H1 (cell line): ENCODE measurements around the gene TCEAL4. TPM values are rescaled to one million over a fixed set of nuclear protein-coding genes. Genes with fewer than 3 reads are reported as not detected.

Experiments
- CTCF ChIA-PET: fragments of 300-600 bp; sonication (Branson Sonifier 250); formaldehyde crosslinking; loops from one replicate; lab custom pipeline; 2021; ENCODE audit not compliant: partially characterized antibody; lab: Charles Lee
- POLR2A ChIA-PET: fragments of 300-600 bp; sonication (Branson Sonifier 250); formaldehyde crosslinking; loops from one replicate; lab custom pipeline; 2021; ENCODE audit warnings: inconsistent platforms; ENCODE audit not compliant: partially characterized antibody; lab: Charles Lee
- DNase-seq, 2 experiments: peaks; one replicate each; pipeline versions ENCODE4 v3.0.0 to v3.0.0-alpha.2; 2010 to 2022; ENCODE audit warnings: low spot score in 2 of 2, low read depth in 1 of 2, mixed read lengths in 1 of 2
- FAIRE-seq: peaks from 2 replicates; lab custom pipeline; 2011; peaks lifted over from hg19 to GRCh38; lab: Jason Lieb, UNC
- H2AFZ ChIP-seq: 2 replicates; pipeline ENCODE4 v1.8.1; 2012; ENCODE audit warnings: low read length, inconsistent platforms
- H2AK5ac ChIP-seq: 2 replicates; pipeline ENCODE4 v1.6.1; 2013; ENCODE audit warnings: low read depth, low read length
- H2BK120ac ChIP-seq: replicated peaks from 2 replicates; pipeline ENCODE3; 2013; ENCODE audit warnings: low read depth, low read length, inconsistent platforms
- H2BK12ac ChIP-seq: 2 replicates; pipeline ENCODE4 v1.6.1; 2013; ENCODE audit warnings: low read depth, low read length
- H2BK15ac ChIP-seq: 2 replicates; pipeline ENCODE4 v1.6.1; 2013; ENCODE audit warnings: low read length
- H2BK20ac ChIP-seq: 2 replicates; pipeline ENCODE4 v1.6.1; 2013; ENCODE audit warnings: low read length
- H2BK5ac ChIP-seq: 2 replicates; pipeline ENCODE4 v1.6.1; 2013; ENCODE audit warnings: low read depth, low read length
- H3K14ac ChIP-seq: 2 replicates; pipeline ENCODE4 v1.6.1; 2013; ENCODE audit warnings: inconsistent platforms; ENCODE audit not compliant: insufficient read length
- H3K18ac ChIP-seq: 2 replicates; pipeline ENCODE4 v1.6.1; 2013; ENCODE audit warnings: low read length; ENCODE audit errors: extremely low read depth
- H3K23ac ChIP-seq: 2 replicates; pipeline ENCODE4 v1.6.1; 2013; ENCODE audit warnings: inconsistent platforms; ENCODE audit not compliant: insufficient read length
- H3K23me2 ChIP-seq: 2 replicates; pipeline ENCODE4 v1.6.1; 2013; ENCODE audit warnings: low read depth, low read length
- H3K27ac ChIP-seq: 2 replicates; pipeline ENCODE4 v1.6.1; 2011; ENCODE audit warnings: low read depth, low read length, inconsistent platforms
- H3K27me3 ChIP-seq, 4 experiments: replicated peaks in 1 of 4; 1 replicate in 1 of 4; 2 replicates in 3 of 4; pipeline versions ENCODE4 v1.6.1 to v1.8.1; 2011 to 2013; ENCODE audit warnings: low read length in 3 of 4, mild to moderate bottlenecking in 3 of 4, inconsistent platforms in 2 of 4, mixed read lengths in 2 of 4, moderate library complexity in 1 of 4; ENCODE audit not compliant: control insufficient read depth in 3 of 4, insufficient read depth in 3 of 4; ENCODE audit errors: extremely low read depth in 1 of 4
- H3K36me3 ChIP-seq, 4 experiments: 2 replicates each; pipeline versions ENCODE4 v1.6.1 to v1.8.1; 2011 to 2013; ENCODE audit warnings: mild to moderate bottlenecking in 4 of 4, low read length in 3 of 4, moderate library complexity in 2 of 4, control low read depth in 1 of 4, inconsistent platforms in 1 of 4; ENCODE audit not compliant: insufficient read depth in 4 of 4, control insufficient read depth in 2 of 4
- H3K4ac ChIP-seq: replicated peaks from 2 replicates; pipeline ENCODE3; 2013; ENCODE audit warnings: low read length, low read depth, mixed read lengths, inconsistent platforms; ENCODE audit not compliant: insufficient read length
- H3K4me1 ChIP-seq, 4 experiments: replicated peaks in 1 of 4; 1 replicate in 1 of 4; 2 replicates in 3 of 4; pipeline versions ENCODE4 v1.6.1 to v1.8.1; 2011 to 2013; ENCODE audit warnings: low read length in 3 of 4, inconsistent platforms in 2 of 4, mixed read lengths in 1 of 4; ENCODE audit not compliant: insufficient read depth in 4 of 4, control insufficient read depth in 3 of 4
- H3K4me2 ChIP-seq, 2 experiments: 2 replicates each; pipeline versions ENCODE4 v1.6.1 to v1.8.1; 2011 to 2013; ENCODE audit warnings: low read depth in 2 of 2, low read length in 2 of 2, control low read depth in 1 of 2, inconsistent platforms in 1 of 2, mild to moderate bottlenecking in 1 of 2; ENCODE audit not compliant: insufficient read depth in 1 of 2
- H3K4me3 ChIP-seq, 4 experiments: fragments of 200-600, 300-600 bp in 1 of 4; sonication (generic), shearing (Covaris generic), sonication (Bioruptor Twin) in 1 of 4; 2 replicates each; pipeline versions ENCODE4 v1.5.1 to v1.8.1; 2011 to 2016; ENCODE audit warnings: low read length in 4 of 4, low read depth in 3 of 4, control low read depth in 2 of 4, inconsistent platforms in 2 of 4, mild to moderate bottlenecking in 2 of 4, mixed read lengths in 1 of 4, moderate library complexity in 1 of 4; ENCODE audit not compliant: insufficient read depth in 2 of 4; ENCODE audit errors: extremely low read depth in 1 of 4
- H3K56ac ChIP-seq: replicated peaks from 2 replicates; pipeline ENCODE3; 2013; ENCODE audit warnings: low read depth, mild to moderate bottlenecking, mixed read lengths, low read length, inconsistent platforms; ENCODE audit not compliant: insufficient read length
- H3K79me1 ChIP-seq: 2 replicates; pipeline ENCODE4 v1.6.1; 2013; ENCODE audit warnings: low read depth, low read length, control low read depth
- H3K79me2 ChIP-seq, 2 experiments: 2 replicates each; pipeline versions ENCODE4 v1.6.1 to v1.8.1; 2012 to 2013; ENCODE audit warnings: low read length in 2 of 2, mild to moderate bottlenecking in 2 of 2, inconsistent platforms in 1 of 2; ENCODE audit not compliant: insufficient read depth in 2 of 2, control insufficient read depth in 1 of 2
- H3K9ac ChIP-seq, 4 experiments: replicated peaks in 1 of 4; 1 replicate in 1 of 4; 2 replicates in 3 of 4; pipeline versions ENCODE4 v1.6.1 to v1.8.1; 2011 to 2013; ENCODE audit warnings: low read depth in 3 of 4, low read length in 3 of 4, control low read depth in 2 of 4, mild to moderate bottlenecking in 2 of 4, moderate library complexity in 2 of 4, inconsistent platforms in 1 of 4; ENCODE audit errors: extremely low read depth in 1 of 4
- H3K9me3 ChIP-seq, 2 experiments: 2 replicates each; pipeline versions ENCODE4 v1.6.1 to v1.8.1; 2012 to 2013; ENCODE audit warnings: mild to moderate bottlenecking in 2 of 2, moderate library complexity in 2 of 2, control low read depth in 1 of 2, inconsistent platforms in 1 of 2, low read depth in 1 of 2, low read length in 1 of 2, mixed read lengths in 1 of 2; ENCODE audit not compliant: insufficient read depth in 2 of 2
- H4K20me1 ChIP-seq, 2 experiments: replicated peaks in 1 of 2; 2 replicates each; pipeline versions ENCODE3 to v1.8.1; 2011 to 2013; ENCODE audit warnings: inconsistent platforms in 2 of 2, low read length in 2 of 2, mild to moderate bottlenecking in 1 of 2; ENCODE audit not compliant: insufficient read depth in 2 of 2, control insufficient read depth in 1 of 2
- H4K5ac ChIP-seq: 2 replicates; pipeline ENCODE4 v1.6.1; 2013; ENCODE audit warnings: low read length, low read depth, mixed read lengths, inconsistent platforms; ENCODE audit not compliant: insufficient read length
- H4K8ac ChIP-seq: 2 replicates; pipeline ENCODE4 v1.8.0; 2013; ENCODE audit warnings: mild to moderate bottlenecking, moderate library complexity, low read length, inconsistent platforms; ENCODE audit not compliant: insufficient read depth; ENCODE audit errors: extremely low read depth
- H4K91ac ChIP-seq: replicated peaks from 2 replicates; pipeline ENCODE3; 2013; ENCODE audit warnings: low read length, mixed read lengths, inconsistent platforms; ENCODE audit not compliant: insufficient read length
- ASH2L ChIP-seq: fragments of 200-600, 300-600 bp; sonication (generic); IDR thresholded peaks from one replicate; pipeline ENCODE4 v1.7.1; 2017; ENCODE audit warnings: low read length
- CREB1 ChIP-seq: IDR thresholded peaks from 2 replicates; pipeline ENCODE4 v1.6.1; 2012; ENCODE audit warnings: inconsistent platforms
- POLR2A ChIP-seq, 2 experiments: IDR thresholded peaks; 1 replicate in 1 of 2; 2 replicates in 1 of 2; pipeline ENCODE4 v1.6.1; 2011; ENCODE audit warnings: low read depth in 2 of 2, low read length in 2 of 2, mild to moderate bottlenecking in 2 of 2; ENCODE audit errors: control extremely low read depth in 1 of 2
- TAF1 ChIP-seq: IDR thresholded peaks from 2 replicates; pipeline ENCODE4 v1.6.1; 2011; ENCODE audit warnings: mild to moderate bottlenecking, low read depth, low read length
- WGBS, 2 experiments: shearing (Covaris generic) in 1 of 2; methylation state at CpG; one replicate each; pipeline versions ENCODE4 v1.1.6 to v1.1.7; 2013 to 2015; ENCODE audit warnings: low lambda C conversion rate in 2 of 2, mixed read lengths in 2 of 2, inconsistent platforms in 1 of 2, low coverage in 1 of 2, missing lambda C conversion rate in 1 of 2; ENCODE audit not compliant: insufficient replicate concordance in 2 of 2, insufficient coverage in 1 of 2, insufficient read length in 1 of 2; ENCODE audit errors: extremely low coverage in 1 of 2, missing lambda C conversion rate in 1 of 2; 5-methylcytosine and 5-hydroxymethylcytosine counted together
- polyA plus RNA-seq, 7 experiments: library from polyadenylated mRNA; depleted of rRNA in 3 of 7; stranded (reverse) in 5 of 7; unstranded in 2 of 7; fragments of >200 nt in 5 of 7; fragments of 200-250 nt in 2 of 7; gene quantifications; 1 replicate in 5 of 7; 2 replicates in 1 of 7; 4 replicates in 1 of 7; pipeline versions ENCODE4 v1.2.1 to v1.2.3, GENCODE V29; 2011 to 2013; ENCODE audit warnings: missing spikeins in 2 of 7, mixed read lengths in 2 of 7
- total RNA-seq: library from RNA; stranded (reverse); fragmentation: NEBNext Ultra II Directional; extraction: Animal tissue kit (Norgen Biotek cat#: 25700); gene quantifications from 2 replicates; pipeline ENCODE4 v1.2.1, GENCODE V29; 2021
- TF ChIP-seq, protein P1 (sequence below): IDR thresholded peaks from 2 replicates; pipeline ENCODE4 v1.6.1; 2011; ENCODE audit warnings: low read length, improper control_type of control experiment

The TCEAL4 gene
- total and polyA plus RNA-seq, 2 of the 8 experiments (the other 6 are each of a cell fraction or from before 2014, with no cell fraction given): 10.1 to 53.0 TPM

DNA sequence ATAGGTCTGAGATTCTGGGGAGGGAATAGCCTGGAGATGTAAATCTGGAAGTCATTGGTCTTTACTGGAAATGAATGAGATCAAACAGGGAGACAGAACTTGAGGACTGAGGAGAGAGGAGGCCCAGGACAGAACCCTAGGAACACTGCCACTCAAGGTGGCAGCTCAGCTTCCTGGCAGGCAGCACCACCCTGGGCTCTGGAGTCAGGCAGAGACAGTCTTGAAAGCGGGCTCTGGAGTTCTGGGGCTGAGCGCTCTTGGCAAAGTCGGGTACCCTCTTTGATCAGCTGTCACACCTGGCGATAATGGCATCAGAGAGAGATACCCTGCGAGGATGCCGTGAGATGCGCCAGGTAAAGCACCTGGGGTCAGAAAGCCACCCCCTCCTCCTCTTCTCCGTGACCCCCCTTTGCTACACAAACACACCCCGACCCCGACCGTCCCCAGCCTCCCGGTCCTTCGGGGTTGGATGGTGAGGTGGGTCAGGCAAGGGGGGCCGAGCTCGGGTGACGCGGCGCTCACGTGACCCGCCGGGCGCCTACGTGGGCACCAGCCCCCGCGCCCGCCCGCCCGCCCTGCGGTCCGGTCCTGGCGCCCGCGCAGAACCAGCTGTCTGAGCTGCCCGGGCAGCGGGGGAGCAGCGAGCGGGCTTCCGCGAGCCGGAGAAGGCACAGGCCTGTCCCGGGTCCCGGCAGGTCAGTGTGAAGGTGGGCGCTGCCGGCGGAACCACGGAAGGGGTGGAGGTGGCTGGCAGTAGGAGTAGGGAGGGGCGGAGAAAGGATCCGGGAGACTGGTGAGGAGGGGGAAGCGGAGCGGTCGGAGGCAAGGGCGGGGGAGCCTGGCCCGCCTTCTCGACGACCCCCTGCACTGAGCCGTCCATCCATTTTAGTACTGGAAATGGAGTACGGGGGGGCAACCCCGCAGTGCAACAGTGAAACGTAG, 22.3 kb downstream of the TCEAL4 start, which contains the start of gene TCEAL3:
Gene TCEAL3 (plus strand): TSS at position 600 of the 942 bp plus-strand sequence. CDS start 1,102 bp downstream, outside the sequence.
- peak within 1 kb of the TSS; percentile 51 to 73 (median 64) for H3K4me3 ChIP-seq
- H2BK12ac ChIP-seq: no peak within 1 kb of the TSS
- peak within 1 kb of the TSS; percentile 71 to 72 for H3K4me2 ChIP-seq
- no peak within 1 kb of the TSS; the same call in 1 of the 2 replicates for H3K27ac ChIP-seq
- peaks cover 0 to 3% (median 0%) of the 10 kb centered on the region in 4 experiments; a peak in 2 of 7 replicates for H3K4me1 ChIP-seq
- no peak within 1 kb of the TSS; the same call in 1 of the 2 replicates for H2AFZ ChIP-seq
- H2BK120ac ChIP-seq: no peak within 1 kb of the TSS
- no peak within 1 kb of the TSS for H2AK5ac ChIP-seq
- H3K36me3 ChIP-seq: no peaks in the 10 kb centered on the region; a peak in 1 of 8 replicates
- no peak within 1 kb of the TSS for H4K91ac ChIP-seq
- H3K9me3 ChIP-seq: no peaks in the 10 kb centered on the region
- ChIA-PET CTCF (interaction anchor here (0.7 kb wide), 1 partner anchor 23 kb away, joined by 5 read pairs; no protein-coding TSS in a partner anchor), POLR2A (interaction anchor here (1.0 to 1.7 kb wide), 3 partner anchors 10 to 78 kb away, joined by 4 to 5 read pairs (median 4); no protein-coding TSS in a partner anchor)
- peaks cover 5% of the 10 kb centered on the region; the same call in 1 of the 2 replicates for H3K23me2 ChIP-seq
- no peaks in the 10 kb centered on the region for H3K79me2 ChIP-seq
- WGBS, 2 experiments: 3% methylated on average over 23 of the region's 59 CpGs; no CpG with 5 or more reads in 1 of the 2 experiments
- DNase-seq: peak in 1 of 2 experiments; percentile 69
- H3K14ac ChIP-seq: no peak within 1 kb of the TSS
- FAIRE-seq: no peak
- peak within 1 kb of the TSS in 3 of 4 experiments; percentile 37 to 66 (median 48); a peak in 5 of 7 replicates for H3K9ac ChIP-seq
- no peaks in the 10 kb centered on the region for H3K79me1 ChIP-seq
- H4K8ac ChIP-seq: no peak within 1 kb of the TSS
- H3K23ac ChIP-seq: no peak within 1 kb of the TSS
- H4K5ac ChIP-seq: no peak within 1 kb of the TSS
- H2BK20ac ChIP-seq: no peak within 1 kb of the TSS
- no peak within 1 kb of the TSS for H2BK15ac ChIP-seq
- H3K27me3 ChIP-seq: no peaks in the 10 kb centered on the region
- H2BK5ac ChIP-seq: no peak within 1 kb of the TSS
- no peak within 1 kb of the TSS for H3K4ac ChIP-seq
- no peak within 1 kb of the TSS for H3K56ac ChIP-seq
- no peak within 1 kb of the TSS for H3K18ac ChIP-seq
- TF ChIP-seq TAF1 (peak; percentile 47; the same call in 1 of the 2 replicates), POLR2A (IDR thresholded peaks at IDR 0.05; ENCODE audit: control extremely low read depth in 1 of 2, low read depth in 2 of 2, low read length in 2 of 2) (peak in 1 of 2 experiments; percentile 4; a peak in 1 of 3 replicates), ASH2L (no peak), CREB1 (peak; percentile 73)
- TF ChIP-seq, protein P1, sequence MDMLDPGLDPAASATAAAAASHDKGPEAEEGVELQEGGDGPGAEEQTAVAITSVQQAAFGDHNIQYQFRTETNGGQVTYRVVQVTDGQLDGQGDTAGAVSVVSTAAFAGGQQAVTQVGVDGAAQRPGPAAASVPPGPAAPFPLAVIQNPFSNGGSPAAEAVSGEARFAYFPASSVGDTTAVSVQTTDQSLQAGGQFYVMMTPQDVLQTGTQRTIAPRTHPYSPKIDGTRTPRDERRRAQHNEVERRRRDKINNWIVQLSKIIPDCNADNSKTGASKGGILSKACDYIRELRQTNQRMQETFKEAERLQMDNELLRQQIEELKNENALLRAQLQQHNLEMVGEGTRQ: peak; percentile 61; the same call in 1 of the 2 replicates
- H4K20me1 ChIP-seq: no peaks in the 10 kb centered on the region
